ENCODE data around the gene GRK2. TPM values are rescaled to one million over a fixed set of nuclear protein-coding genes. Genes with fewer than 3 reads are reported as not detected.

GRK2 gene
- total RNA-seq, 1 experiment from 2014 or later: 40.7 TPM

Other genes with a start within 250 kb of the GRK2 start
- gene SYT12, start 243.3 kb upstream of the GRK2 start, total RNA-seq (2014; rRNA removed; shearing (Covaris generic)): 0.32 and 0.52 TPM in 2 replicates
- gene RHOD, start 209.6 kb upstream of the GRK2 start, total RNA-seq (2014; rRNA removed; shearing (Covaris generic)): 6.5 and 8.9 TPM in 2 replicates
- 15.1 and 18.5 TPM in 2 replicates for gene KDM2A, start 147.2 kb upstream of the GRK2 start, total RNA-seq (2014; rRNA removed; shearing (Covaris generic))
- gene ANKRD13D, start 22.8 kb downstream of the GRK2 start, total RNA-seq (2014; rRNA removed; shearing (Covaris generic)): 14.3 and 21.2 TPM in 2 replicates
- 5.0 and 8.6 TPM in 2 replicates for gene SSH3, start 37.1 kb downstream of the GRK2 start, total RNA-seq (2014; rRNA removed; shearing (Covaris generic))
- 62.8 and 75.5 TPM in 2 replicates for gene POLD4, start 87.1 kb downstream of the GRK2 start, total RNA-seq (2014; rRNA removed; shearing (Covaris generic))
- 4.9 and 5.3 TPM in 2 replicates for gene CLCF1, start 107.1 kb downstream of the GRK2 start, total RNA-seq (2014; rRNA removed; shearing (Covaris generic))
- 4.2 and 5.9 TPM in 2 replicates for gene RAD9A, start 125.5 kb downstream of the GRK2 start, total RNA-seq (2014; rRNA removed; shearing (Covaris generic))
- 137 and 159 TPM in 2 replicates for gene PPP1CA, start 135.4 kb downstream of the GRK2 start, total RNA-seq (2014; rRNA removed; shearing (Covaris generic))
- not detected in 2 replicates for gene TBC1D10C, start 137.6 kb downstream of the GRK2 start, total RNA-seq (2014; rRNA removed; shearing (Covaris generic))
- 0.09 and 0.12 TPM in 2 replicates for gene CARNS1, start 149.2 kb downstream of the GRK2 start, total RNA-seq (2014; rRNA removed; shearing (Covaris generic))
- gene RPS6KB2, start 162.0 kb downstream of the GRK2 start, total RNA-seq (2014; rRNA removed; shearing (Covaris generic)): 21.6 and 23.6 TPM in 2 replicates
- not detected in 2 replicates for gene PTPRCAP, start 171.2 kb downstream of the GRK2 start, total RNA-seq (2014; rRNA removed; shearing (Covaris generic))
- 29.2 and 33.0 TPM in 2 replicates for gene CORO1B, start 177.0 kb downstream of the GRK2 start, total RNA-seq (2014; rRNA removed; shearing (Covaris generic))
- gene GPR152, start 186.3 kb downstream of the GRK2 start, total RNA-seq (2014; rRNA removed; shearing (Covaris generic)): not detected in 2 replicates
- 3.2 and 4.1 TPM in 2 replicates for gene CABP4, start 188.9 kb downstream of the GRK2 start, total RNA-seq (2014; rRNA removed; shearing (Covaris generic))
- gene TMEM134, start 202.8 kb downstream of the GRK2 start, total RNA-seq (2014; rRNA removed; shearing (Covaris generic)): 7.4 and 19.9 TPM in 2 replicates
- gene AIP, start 216.6 kb downstream of the GRK2 start, total RNA-seq (2014; rRNA removed; shearing (Covaris generic)): 49.2 and 49.5 TPM in 2 replicates
- gene PITPNM1, start 238.9 kb downstream of the GRK2 start, total RNA-seq (2014; rRNA removed; shearing (Covaris generic)): 24.5 TPM in 2 replicates
- gene CDK2AP2, start 241.7 kb downstream of the GRK2 start, total RNA-seq (2014; rRNA removed; shearing (Covaris generic)): 25.1 and 29.6 TPM in 2 replicates